GM21390 (cell line): Measurements from ENCODE around the gene NEU4.
"Not testable (repeated sequence)": the region's sequence is repeated elsewhere in the genome, so short reads cannot be mapped to it uniquely, and the experiment has no call there.

ENCODE experiments used
- ATAC-seq: cut with Tn5 transposase; IDR thresholded peaks from one replicate; pipeline ENCODE4 v1.9.1; 2021; ENCODE audit not compliant: unreplicated experiment

The NEU4 gene

DNA sequence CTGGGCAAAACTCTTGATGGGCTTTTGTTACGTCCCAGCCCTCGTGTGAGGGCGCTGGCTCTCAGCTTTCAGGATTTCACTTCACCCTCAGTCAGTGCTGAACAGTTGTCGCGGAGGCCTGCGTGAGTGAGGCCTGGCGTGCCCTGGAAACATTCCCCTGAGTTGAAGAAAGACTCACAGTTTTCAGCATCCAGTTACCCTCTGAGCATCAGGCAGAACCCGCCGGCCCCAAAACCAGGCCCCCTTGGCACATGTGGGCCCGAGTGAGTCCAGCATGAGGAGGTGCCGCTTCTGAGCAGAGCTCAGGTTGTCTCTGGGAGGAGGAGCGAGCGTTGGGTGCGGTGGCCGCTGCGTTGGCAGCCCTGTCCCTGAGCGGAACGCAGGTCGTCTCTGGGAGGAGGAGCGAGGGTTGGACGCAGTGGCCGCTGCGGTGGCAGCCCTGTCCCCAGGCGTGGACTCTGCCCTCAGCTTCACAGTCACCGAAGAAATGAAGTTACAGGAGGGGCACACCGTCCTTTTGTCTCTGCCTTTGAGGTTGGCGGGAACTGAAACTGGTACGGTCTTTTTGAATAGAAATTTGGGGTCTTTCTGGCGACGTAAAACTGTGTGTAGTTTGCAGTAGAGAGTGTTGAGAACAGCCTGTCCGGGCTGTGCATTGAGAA lies at the start of gene NEU4:
TSS of gene NEU4 (plus strand) at position 473 of the 662 bp plus-strand sequence. CDS start 5,292 bp downstream, outside the sequence.
- ATAC-seq = no peak

DNA sequence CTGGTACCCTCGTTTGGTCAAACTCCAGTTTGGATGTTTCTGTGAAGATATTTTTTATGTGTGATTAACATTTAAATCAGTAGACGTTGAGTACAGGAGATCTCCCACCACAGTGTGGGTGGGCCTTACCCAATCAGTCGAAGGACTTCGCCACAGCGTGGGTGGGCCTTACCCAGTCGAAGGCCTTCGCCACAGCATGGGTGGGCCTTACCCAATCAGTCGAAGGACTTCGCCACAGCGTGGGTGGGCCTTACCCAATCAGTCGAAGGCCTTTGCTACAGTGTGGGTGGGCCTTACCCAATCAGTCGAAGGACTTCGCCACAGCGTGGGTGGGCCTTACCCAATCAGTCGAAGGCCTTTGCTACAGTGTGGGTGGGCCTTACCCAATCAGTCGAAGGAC lies 49.1 kb upstream of the NEU4 start:
- ATAC-seq = not testable (repeated sequence)

GRCh38 chr2:241760301-241760771 lies 48.7 kb upstream of the NEU4 start:
- ATAC-seq = no peak

DNA sequence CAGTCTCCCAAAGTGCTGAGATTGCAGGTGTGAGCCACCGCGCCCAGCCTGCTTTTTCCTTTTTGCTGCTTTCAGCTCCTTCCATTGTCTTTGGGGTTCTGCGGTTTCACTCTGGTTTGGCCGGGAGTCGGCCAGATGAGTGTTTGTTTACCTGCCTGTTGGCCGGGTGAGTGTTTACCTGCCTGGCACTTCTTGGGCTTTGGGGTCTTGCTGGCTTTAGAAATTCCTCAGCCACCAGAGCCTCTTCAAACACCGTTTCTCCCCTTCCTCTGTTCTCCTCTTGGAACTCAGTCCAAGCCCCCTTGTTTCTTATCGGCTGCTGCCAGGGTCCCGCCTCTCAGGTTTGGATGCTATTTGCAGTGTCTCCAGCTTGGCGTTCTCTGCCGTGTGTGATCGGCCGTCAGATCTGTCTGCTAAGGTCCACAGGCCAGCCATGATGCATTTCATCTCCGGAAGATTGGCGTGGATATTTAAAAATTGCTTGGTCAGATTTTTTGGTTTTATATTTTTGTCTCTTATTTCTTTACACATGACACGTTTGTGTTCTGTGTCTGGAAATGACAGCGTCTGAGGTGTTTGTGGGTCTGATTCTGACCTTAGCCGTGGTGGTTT lies 46.6 kb upstream of the NEU4 start:
- ATAC-seq = no peak

GRCh38 chr2:241762933-241763369 lies 46.0 kb upstream of the NEU4 start:
- no peak for ATAC-seq

- ATAC-seq = no peak
Measured at GRCh38 chr2:241763551-241764274, 45.3 kb upstream of the NEU4 start.

- no peak for ATAC-seq
Measured at GRCh38 chr2:241764275-241765241, 44.4 kb upstream of the NEU4 start.

DNA sequence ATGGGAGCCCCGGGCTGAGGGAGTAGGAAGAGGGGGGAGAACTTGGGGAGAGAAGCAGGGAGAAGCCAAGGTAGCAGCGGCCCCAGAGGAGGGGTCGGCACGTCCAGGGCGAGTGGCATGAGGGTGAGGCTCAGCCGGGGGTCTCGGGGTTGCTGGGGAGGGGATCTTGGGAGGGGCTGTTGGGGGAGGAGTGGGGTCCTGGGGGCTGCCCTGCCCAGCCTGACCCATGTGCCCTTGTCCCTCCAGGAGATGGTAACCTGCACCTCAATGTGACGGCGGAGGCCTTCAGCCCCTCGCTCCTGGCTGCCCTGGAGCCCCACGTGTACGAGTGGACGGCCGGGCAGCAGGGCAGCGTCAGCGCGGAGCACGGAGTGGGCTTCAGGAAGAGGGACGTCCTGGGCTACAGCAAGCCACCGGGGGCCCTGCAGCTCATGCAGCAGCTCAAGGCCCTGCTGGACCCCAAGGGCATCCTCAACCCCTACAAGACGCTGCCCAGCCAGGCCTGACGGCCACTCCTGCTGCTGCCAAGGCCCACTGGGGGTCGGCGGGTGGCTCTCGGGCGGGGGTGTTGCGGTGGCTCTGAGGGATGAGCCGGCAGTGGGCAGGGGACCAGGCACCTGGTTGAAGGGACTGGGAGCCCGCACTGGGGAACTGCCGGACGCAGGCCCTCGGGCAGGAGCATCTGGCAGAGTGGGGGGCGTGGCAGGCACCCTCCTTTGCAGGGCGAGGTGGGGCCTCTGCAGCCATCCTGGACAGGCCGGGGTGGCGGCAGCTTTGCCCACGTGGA lies 41.3 kb upstream of the NEU4 start:
- no peak for ATAC-seq

DNA sequence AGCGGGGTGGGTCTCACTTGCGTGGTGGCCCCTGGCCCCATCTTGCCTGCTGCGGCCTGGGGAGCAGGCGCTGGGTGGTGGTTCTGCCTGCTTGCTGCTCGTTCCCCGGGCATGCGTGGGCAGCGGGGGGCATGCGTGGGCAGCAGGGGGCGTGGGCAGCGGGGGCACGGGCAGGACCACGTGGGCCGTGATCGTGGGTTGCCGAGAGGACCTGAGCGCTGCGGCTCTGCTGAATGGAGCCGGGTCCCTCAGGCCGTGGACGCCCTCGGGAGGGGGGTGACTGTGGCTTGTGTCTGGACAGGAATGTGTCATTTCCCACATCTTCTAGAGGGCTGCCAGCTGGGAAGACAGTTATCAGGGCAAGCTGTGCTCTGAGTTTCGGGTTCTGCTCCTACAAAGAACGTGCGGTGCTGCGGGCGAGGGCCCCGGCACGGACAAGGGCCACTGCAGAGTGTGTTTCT lies 40.7 kb upstream of the NEU4 start:
- ATAC-seq = no peak

DNA sequence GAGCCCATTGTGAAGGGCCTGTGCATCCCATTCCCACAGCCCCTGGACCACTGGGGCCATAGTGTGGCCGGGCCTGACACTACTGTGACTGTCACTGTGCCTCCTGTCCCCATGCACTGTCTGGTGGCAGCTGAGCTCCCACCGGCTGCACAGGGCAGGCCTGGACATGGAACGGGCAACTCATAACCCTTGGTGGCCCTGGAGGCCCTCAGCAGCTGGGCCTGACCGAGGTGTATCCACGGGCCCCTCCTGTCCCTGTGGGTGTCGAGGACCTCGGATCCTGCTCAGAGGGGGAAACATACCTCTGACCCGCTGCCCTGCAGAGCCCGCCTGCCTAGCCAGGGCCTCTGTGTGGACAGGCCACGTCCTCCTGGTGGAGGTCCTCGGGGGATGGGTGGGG lies 40.1 kb upstream of the NEU4 start:
- ATAC-seq = no peak

DNA sequence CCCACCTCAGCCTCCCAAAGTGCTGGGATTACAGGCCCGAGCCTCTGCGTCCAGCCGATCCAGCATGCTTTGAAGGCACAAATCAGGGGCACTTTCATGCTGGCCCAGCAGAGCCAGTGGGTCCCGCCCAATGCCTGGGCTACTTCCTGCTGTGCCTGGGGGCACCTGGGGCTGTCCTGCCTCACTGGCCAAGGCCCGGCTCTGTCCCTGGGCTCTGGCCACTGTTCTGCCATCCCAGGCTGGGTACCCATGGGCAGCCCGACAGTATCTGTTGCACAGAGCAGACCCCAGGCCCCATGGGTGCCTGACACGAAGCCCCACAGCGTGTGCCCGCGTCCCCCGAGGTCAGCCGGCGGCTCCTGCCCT lies 39.2 kb upstream of the NEU4 start:
- no peak for ATAC-seq

GRCh38 chr2:241770185-241770935 lies 38.6 kb upstream of the NEU4 start:
- no peak for ATAC-seq

DNA sequence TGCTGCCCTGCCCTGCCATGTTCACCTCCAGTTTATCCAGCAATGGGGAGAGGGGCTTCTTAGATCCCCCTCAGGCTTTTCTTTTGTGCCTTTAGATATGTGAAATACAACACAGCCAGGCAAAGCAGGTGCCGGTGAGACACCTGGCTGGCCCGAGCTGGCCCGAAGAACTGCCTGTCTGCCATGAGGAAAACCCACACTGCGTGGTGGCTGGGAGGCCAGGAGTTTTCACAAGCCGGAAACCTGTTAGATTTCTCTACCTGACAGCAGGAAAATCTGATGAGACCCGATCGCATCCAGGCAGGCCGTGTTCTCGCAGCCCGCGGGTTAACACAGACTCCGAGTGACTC lies 38.1 kb upstream of the NEU4 start:
- no peak for ATAC-seq

GRCh38 chr2:241771286-241772062 lies 37.5 kb upstream of the NEU4 start:
- no peak for ATAC-seq

GRCh38 chr2:241772063-241772499 lies 36.9 kb upstream of the NEU4 start:
- ATAC-seq = no peak

DNA sequence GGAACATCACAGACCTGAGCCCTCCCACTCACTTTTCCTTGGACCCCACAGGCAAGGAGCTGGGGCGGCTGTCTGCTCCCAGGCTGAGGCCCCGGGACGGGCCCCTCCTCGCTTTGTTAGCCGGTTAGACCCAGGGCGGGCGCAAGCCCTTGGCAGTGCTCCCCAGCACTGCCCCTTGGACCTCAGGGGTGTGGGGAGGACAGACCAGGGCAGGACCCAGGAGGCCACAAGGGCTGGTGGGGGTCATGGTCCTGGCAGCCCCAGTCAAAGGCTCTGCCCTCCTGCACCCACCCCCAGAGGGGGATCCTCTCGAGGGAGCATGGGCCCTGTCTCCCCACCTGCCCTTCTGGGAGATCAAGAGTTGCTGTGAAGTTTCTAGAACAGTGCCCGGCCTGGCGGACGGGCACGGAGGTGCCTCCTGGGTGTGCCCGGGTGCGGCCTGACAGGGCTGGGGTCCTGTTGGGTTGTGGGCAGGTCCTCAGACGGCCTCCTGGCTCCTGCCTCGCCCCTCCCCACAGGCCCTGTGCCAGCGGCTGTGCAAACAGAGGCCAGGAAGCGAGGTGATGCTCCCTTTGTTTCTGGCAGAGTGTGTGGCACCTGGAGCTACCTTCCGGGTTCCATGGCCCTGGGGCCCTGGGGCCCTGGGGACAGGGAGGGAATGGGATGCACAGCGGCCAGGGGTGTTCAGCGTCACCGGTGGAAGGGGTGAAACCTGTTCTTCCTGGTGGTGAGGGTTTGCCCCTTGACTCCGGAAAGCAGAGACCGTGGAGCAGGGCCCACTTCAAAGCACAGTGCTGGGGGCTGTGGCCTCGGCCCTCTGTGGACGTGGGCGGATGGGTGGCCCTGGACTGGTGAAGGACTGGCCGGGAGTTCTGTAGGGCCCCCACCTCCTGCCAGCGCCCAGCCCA lies 35.2 kb upstream of the NEU4 start:
- no peak for ATAC-seq

DNA sequence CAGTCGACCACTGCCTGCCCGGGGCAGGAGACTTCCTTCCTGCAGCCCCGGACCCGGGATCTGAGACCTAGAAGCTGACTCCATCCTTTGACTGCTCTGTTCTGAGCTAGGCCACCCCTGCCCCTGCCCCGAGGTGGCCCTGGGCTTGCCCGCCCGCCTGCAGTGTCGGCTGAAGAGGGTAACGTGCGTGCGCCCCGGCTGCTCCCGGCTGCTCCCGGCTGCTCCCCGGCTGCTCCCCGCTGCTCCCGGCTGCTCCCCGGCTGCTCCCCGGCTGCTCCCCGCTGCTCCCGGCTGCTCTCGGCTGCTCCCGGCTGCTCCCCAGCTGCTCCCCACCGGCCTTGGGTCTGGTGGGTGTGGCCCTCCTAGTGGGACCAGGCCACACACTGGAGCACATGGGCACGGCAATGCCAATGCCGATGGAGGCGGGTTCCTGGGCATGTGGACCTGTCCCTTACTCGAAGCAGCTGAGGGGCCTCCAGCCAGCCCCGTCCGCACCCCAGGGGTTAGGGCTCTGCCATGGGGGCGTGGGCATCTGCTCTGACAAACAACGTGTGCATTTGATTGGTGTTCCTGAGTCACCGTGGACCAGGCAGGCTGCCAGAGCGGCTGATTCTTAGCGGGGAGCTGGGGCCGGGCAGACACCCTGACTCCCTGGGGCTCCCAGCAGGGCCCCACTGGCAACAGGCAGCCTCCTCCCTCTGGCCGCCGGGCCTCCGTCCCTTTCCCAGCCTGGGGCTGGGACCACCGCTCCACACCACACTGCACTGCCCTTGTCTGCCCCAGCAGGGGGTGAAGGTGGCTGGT lies 34.4 kb upstream of the NEU4 start:
- ATAC-seq = no peak
